Measurements from ENCODE around the gene C19orf33.

C19orf33 gene

GRCh38 chr19:38307076-38307475 lies 3.0 kb downstream of the C19orf33 start:
- Histone ChIP-seq H4K20me1 (ENCODE audit: insufficient read depth, low read length) (peaks cover 4% of the 10 kb centered on the region; the same call in 1 of the 2 replicates), H3K9me3 (ENCODE audit: insufficient read depth, low read length) (no peaks in the 10 kb centered on the region), H2AFZ (ENCODE audit: low read depth, low read length) (no peak overlapping the region), H3K4me1 (ENCODE audit: low read length) (no peaks in the 10 kb centered on the region), H3K27ac (ENCODE audit: low read length) (no peak overlapping the region), H3K9ac (ENCODE audit: low read length) (no peak overlapping the region), H3K4me3 (ENCODE audit: low read length) (no peak overlapping the region), H3K79me2 (ENCODE audit: low read length) (no peaks in the 10 kb centered on the region), H3K27me3 (ENCODE audit: low read depth, low read length) (no peaks in the 10 kb centered on the region), H3K4me2 (ENCODE audit: low read length) (no peak overlapping the region), H3K36me3 (replicated peaks; ENCODE audit: low read depth, low read length) (peaks cover 6% of the 10 kb centered on the region)
- TF ChIP-seq EZH2phosphoT487 (IDR thresholded peaks at IDR 0.05; ENCODE audit: low read depth) (no peak), CTCF (IDR thresholded peaks at IDR 0.05; ENCODE audit: low read depth, low read length) (no peak)

- H3K27me3 ChIP-seq (ENCODE audit: low read depth, low read length): no peaks in the 10 kb centered on the region
- H3K79me2 ChIP-seq (ENCODE audit: low read length): no peaks in the 10 kb centered on the region
- H3K9ac ChIP-seq (ENCODE audit: low read length): no peak overlapping the region
- H3K9me3 ChIP-seq (ENCODE audit: insufficient read depth, low read length): no peaks in the 10 kb centered on the region
- H3K36me3 ChIP-seq (replicated peaks; ENCODE audit: low read depth, low read length): peaks cover 6% of the 10 kb centered on the region
- no peak overlapping the region for H3K4me2 ChIP-seq (ENCODE audit: low read length)
- H2AFZ ChIP-seq (ENCODE audit: low read depth, low read length): no peak overlapping the region
- H3K4me1 ChIP-seq (ENCODE audit: low read length): 0 out of 2 replicates have a peak, but pooled peaks cover 3% of the 10 kb centered on the region
- H3K4me3 ChIP-seq (ENCODE audit: low read length): no peak overlapping the region
- TF ChIP-seq CTCF (IDR thresholded peaks at IDR 0.05; ENCODE audit: low read depth, low read length) (no peak), EZH2phosphoT487 (IDR thresholded peaks at IDR 0.05; ENCODE audit: low read depth) (no peak)
- H3K27ac ChIP-seq (ENCODE audit: low read length): no peak overlapping the region
- H4K20me1 ChIP-seq (ENCODE audit: insufficient read depth, low read length): peaks cover 4% of the 10 kb centered on the region; the same call in 1 of the 2 replicates
These were observed 3.5 kb downstream of the C19orf33 start for GRCh38 chr19:38307597-38307996.

GRCh38 chr19:38308006-38308766 lies 4.1 kb downstream of the C19orf33 start:
- Histone ChIP-seq H3K27me3 (ENCODE audit: low read depth, low read length) (no peaks in the 10 kb centered on the region), H3K79me2 (ENCODE audit: low read length) (no peaks in the 10 kb centered on the region), H3K4me2 (ENCODE audit: low read length) (no peak overlapping the region), H3K36me3 (replicated peaks; ENCODE audit: low read depth, low read length) (peaks cover 6% of the 10 kb centered on the region), H3K4me1 (ENCODE audit: low read length) (0 out of 2 replicates have a peak, but pooled peaks cover 4% of the 10 kb centered on the region), H3K27ac (ENCODE audit: low read length) (no peak overlapping the region), H3K9me3 (ENCODE audit: insufficient read depth, low read length) (no peaks in the 10 kb centered on the region), H3K9ac (ENCODE audit: low read length) (no peak overlapping the region), H4K20me1 (ENCODE audit: insufficient read depth, low read length) (peaks cover 4% of the 10 kb centered on the region; the same call in 1 of the 2 replicates), H2AFZ (ENCODE audit: low read depth, low read length) (no peak overlapping the region), H3K4me3 (ENCODE audit: low read length) (no peak overlapping the region)
- TF ChIP-seq CTCF (IDR thresholded peaks at IDR 0.05; ENCODE audit: low read depth, low read length): no peak
- TF ChIP-seq EZH2phosphoT487 (IDR thresholded peaks at IDR 0.05; ENCODE audit: low read depth): no peak

GRCh38 chr19:38308926-38309614 lies 5.0 kb downstream of the C19orf33 start:
- H4K20me1 ChIP-seq (ENCODE audit: insufficient read depth, low read length): peaks cover 4% of the 10 kb centered on the region; the same call in 1 of the 2 replicates
- H3K79me2 ChIP-seq (ENCODE audit: low read length): no peaks in the 10 kb centered on the region
- H3K36me3 ChIP-seq (replicated peaks; ENCODE audit: low read depth, low read length): peaks cover 6% of the 10 kb centered on the region
- no peak overlapping the region for H3K9ac ChIP-seq (ENCODE audit: low read length)
- H2AFZ ChIP-seq (ENCODE audit: low read depth, low read length): no peak overlapping the region
- 0 out of 2 replicates have a peak, but pooled peaks cover 4% of the 10 kb centered on the region for H3K4me1 ChIP-seq (ENCODE audit: low read length)
- H3K9me3 ChIP-seq (ENCODE audit: insufficient read depth, low read length): no peaks in the 10 kb centered on the region
- H3K4me3 ChIP-seq (ENCODE audit: low read length): no peak overlapping the region
- no peak overlapping the region for H3K4me2 ChIP-seq (ENCODE audit: low read length)
- TF ChIP-seq CTCF (IDR thresholded peaks at IDR 0.05; ENCODE audit: low read depth, low read length) (no peak), EZH2phosphoT487 (IDR thresholded peaks at IDR 0.05; ENCODE audit: low read depth) (no peak)
- H3K27ac ChIP-seq (ENCODE audit: low read length): no peak overlapping the region
- H3K27me3 ChIP-seq (ENCODE audit: low read depth, low read length): no peaks in the 10 kb centered on the region
